DMS79 treated with DMSO at 0.1 percent for 48 hours (cell line): ENCODE measurements around the gene KIF26A.

ENCODE experiments used
- DNase-seq: peaks from one replicate; lab custom pipeline; 2025; lab: John Stamatoyannopoulos, UW

Gene KIF26A

DNA sequence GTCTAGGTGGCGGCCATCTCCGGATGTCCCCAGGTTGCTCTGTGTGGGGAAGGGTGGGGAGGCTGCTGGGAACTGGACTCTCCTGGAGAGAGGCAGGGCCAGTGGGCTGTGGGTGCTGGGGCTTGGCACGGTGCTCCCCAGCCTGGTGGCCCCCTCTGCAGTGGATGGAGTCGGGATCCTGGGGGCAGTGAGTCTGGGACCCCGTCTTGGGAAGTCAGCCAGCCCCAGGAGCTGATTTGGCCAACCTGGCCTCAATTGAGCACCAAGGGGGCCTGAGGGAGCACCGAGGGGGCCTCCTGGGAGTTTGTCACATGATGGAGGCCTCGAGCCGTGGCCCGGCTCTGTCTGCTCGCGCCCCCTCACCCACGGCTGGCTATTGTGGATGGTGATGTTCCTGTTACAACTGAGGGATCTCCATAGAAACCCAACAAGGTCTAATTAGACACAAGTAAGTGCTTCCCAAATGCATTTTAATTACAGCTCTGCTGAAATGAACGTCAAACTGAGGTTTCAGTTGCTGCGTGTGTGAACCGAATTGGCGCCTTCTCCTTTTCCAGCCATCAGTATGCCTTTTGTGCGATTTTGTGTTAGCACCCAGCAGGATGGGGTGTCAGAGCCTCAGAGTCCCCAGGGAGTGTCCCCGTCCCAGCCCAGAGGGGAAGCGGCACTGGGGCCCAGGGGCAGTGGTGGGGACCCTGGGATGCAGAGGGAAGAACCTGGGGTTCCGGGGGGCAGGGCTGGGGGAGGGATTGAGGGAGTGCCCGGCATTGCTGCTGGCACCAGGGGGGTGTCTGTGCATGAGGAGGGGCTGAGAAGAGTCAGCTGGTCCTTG, 71.8 kb downstream of the KIF26A start:
- DNase-seq, result no peak

DNA sequence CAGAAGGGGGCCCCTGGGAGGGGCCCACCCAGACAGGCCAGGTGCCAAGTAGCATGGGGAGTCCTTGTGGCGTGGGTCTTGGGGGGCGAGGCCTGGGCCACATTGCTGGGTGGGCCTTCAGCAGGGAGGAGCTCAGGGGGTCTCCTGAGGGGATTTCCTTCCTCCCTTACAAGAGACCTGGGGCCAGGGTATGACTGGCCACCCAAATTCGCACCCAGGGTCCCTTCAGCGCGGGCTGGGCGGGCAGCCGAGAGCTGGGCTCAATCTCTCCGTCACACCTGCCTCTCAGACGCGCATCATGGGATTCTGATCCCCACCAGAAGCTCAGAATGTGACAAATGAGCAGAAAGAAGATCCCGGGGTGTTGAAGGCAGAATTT, 72.4 kb downstream of the KIF26A start:
- DNase-seq, result no peak

DNA sequence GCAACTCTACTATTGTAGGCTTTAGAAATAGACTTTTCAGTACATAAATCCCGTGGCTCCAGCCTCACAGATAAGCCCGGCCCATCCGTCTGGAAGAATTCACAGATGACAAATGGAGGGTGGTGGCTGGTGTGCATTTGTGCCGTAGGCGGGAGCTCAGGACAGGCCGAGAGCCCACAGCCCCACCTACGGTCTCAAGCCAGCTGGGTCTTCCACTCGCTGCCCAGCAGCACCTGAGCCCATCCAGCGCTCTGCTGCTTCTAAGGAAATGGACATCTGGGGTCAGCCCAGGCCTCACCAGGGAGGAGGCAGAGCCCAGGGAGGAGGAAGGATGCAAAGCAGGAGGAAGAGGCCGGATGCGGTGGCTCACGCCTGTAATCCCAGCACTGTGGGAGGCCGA, 72.8 kb downstream of the KIF26A start:
- no peak for DNase-seq

DNA sequence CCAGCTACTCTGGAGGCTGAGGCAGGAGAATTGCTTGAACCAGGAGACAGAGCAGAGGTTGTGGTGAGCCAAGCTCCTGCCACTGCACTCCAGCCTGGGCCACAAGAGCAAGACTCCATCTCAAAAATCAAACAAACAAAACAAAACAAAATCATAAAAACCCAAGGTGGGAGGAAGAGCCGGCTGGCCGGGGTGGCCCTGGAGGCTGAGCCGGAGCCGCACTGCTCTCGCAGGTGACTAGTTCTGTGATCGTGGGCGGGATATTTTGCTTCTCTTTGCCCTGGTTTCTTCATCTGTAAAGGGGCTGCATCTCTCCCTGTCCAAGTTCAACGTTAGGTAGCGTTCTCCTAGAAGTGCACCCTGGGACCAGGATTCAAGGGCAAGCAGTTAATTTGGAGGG, 73.4 kb downstream of the KIF26A start:
- DNase-seq, result no peak

DNA sequence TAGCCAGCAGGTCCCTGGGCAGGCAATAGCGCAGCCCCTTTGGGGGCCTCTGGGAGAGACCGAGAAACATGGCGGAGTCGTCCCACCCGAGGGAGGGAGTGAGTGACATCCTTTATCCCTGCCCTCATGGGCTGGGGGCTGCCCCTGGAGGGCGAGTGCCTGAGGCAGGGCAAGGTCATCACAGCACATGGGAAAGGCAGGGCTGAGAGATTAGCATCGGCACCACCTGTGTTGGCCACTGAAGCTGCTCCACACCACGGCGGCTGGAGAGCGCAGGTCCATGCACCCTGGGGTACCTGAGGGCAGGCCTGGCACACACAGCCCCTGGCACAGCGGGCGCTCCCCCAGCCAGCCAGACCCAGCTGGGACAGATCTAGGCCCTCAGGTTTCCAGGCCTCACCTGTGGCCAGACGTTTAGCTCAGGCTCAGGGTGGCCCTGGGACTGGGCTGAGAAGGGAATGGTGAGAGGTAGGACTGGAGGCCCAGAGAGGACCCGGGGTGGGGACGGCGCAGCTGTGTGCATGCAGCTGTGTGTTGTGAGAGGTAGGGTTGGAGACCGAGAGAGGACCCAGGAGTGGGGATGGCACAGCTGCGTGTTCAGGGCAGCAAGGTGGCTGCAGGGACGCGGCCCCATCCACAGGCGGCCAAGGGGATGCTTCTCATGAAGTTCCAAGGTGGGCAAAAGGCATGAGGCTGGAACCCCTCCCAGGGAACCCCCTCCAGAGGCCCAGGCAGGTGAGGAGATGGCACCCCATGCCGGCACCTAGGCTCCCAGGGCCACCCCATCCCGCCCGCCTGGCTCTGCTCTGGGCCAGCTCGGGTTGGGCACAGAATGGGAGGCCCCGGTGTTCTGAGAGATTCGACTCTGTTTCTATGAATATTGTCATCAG, 74.1 kb downstream of the KIF26A start:
- DNase-seq, result no peak

DNA sequence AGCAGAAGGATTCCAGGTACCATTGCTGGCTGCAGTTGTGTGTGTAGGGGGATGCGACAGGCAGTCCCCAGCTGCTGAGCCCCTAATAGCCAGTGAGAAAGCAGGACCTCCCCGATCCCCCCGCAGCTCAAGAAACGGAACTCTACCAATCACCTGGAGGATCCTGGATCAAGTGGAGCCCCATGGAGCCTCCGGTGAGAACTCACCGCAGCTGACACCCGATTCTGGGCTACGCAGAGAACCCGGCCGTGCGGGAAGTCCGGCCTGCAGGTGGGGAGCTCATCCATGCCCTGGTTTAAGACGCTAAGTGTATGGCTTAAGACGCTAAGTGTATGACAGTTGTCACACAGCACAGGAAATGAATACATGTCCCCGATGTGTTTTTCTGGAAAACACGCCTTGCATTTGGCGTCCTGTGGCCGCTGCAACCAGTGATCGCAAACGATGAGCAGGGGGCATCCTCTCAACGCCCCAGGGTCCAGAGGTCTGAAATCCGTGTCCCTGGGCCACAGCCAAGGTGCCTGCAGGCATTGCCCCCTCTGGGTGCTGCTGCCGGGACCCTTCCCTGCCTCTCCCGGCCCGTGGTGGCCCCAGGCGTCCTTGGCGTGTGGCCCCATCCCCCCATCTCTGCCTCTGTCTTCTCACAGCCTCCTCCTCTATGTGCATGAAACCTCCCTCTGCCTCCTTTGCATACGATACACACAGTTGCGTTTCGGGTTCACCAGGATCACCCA, 75.1 kb downstream of the KIF26A start:
- no peak for DNase-seq

DNA sequence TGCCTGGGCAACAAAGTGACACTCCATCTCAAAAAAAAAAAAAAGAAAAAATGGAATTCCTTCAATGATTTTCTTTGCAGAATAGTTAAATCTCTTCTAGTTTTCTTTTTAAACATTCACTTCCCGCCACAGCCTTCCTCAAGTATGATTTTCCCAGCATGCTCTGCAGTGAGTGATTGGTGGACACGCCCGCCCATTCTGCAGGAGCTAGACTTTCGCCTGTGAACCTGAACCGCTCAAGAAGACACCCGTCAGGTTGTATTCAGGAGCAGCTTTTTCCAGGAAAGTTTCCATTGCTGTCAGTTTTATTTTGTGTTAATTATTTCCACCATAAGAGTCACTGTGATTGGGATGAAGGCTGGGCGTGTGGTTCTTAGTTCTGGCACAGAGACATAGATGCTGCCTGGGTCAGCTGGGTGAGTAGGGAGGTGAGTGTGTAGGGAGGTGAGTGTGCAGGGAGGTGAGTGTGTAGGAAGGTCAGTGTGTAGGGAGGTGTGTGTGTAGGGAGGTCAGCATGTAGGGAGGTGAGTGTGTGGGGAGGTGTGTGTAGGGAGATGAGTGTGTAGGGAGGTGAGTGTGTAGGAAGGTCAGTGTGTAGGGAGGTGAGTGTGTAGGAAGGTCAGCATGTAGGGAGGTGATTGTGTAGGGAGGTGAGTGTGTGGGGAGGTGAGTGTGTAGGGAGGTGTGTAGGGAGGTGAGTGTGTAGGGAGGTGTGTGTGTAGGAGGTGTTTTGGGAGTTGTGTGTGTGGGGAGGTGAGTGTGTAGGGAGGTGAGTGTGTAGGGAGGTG, 76.2 kb downstream of the KIF26A start:
- no peak for DNase-seq

DNA sequence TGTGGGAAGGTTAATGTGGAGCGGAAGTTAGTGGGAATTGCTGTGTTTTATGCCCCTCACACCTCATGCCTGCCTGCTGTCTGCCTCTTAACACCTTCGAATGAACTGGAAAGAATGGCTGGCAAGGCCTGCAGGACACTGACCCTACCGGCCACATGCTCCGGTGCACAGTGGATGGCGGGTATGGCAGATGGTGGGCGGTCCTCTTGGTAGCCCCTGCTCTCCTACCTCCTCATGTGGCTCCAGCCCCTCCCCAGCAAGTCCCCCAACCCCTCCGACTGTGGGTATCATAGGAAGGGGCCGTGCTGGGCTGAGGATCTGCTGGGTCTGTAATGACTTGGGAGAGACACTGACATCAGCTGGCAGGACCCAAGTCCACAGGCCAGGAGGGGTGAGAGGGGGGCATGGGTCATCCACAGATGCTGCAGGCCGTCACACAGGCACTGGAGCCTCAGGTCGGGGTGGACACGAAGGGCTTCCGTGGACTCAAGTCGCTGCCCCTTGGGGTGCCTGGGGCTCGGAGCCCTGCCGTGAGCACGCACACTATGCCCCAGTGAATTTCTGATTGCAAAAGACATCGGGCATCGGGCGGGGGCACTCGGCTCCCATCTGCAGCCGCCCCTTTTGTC, 77.4 kb downstream of the KIF26A start:
- DNase-seq, result no peak

DNA sequence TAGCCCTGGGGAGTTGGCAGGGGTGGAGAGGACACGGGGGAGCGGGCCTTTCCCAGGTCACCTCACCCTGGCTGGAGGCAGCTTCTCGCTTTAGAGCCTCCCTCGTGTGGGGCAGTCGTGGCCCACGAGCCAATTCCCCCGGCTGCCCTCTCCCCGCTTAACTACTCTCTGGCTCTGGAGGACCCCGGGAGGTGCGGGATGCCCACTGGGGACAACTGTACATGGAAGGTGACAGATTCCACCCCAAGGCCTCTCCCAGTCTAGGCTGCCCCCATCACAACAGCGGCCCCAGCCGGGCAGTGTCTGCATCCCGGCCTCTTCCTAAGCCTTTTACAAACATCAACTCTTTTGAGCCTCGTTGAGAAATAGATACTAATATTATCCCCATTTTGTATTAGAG, 78.1 kb downstream of the KIF26A start:
- DNase-seq, result no peak

DNA sequence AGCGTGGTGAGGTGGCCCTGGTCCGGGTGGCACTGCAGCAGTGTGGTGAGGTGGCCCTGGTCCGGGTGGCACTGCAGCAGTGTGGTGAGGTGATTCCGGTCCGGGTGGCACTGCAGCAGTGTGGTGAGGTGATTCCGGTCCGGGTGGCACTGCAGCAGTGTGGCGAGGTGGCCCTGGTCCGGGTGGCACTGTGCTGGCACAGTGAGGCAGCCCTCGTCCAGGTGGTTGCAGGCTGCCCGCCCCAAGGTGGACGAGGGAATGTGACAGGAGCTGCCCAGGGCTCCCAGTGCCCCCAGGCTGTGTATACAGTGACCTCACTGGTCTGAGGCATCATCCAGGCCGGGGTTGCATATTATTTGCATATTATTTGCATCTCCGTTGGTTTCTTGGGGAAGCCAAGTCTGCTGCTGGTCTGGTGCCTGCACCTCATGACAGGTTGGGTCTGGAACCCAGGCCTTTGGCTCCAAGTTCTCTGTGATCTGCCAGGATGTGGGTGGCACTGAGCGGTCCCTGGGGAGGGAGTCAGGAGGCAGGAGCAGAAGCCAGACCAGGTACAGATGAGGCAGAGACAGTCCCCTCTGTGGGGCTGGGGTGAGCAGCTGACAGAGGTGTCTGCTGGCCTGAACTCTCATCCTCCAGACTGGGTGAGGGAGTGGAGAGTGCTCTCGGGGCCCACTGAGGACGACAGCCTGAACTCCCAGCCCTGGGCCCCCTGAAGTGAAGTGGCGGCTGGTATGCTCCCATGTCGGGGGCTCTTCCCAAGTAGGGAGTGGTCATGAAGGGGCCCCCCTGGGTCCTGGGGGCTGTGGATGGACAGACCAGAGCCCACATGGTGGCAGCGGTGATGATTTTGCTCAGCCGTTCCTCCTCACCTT, 79.3 kb downstream of the KIF26A start:
- DNase-seq, result no peak

DNA sequence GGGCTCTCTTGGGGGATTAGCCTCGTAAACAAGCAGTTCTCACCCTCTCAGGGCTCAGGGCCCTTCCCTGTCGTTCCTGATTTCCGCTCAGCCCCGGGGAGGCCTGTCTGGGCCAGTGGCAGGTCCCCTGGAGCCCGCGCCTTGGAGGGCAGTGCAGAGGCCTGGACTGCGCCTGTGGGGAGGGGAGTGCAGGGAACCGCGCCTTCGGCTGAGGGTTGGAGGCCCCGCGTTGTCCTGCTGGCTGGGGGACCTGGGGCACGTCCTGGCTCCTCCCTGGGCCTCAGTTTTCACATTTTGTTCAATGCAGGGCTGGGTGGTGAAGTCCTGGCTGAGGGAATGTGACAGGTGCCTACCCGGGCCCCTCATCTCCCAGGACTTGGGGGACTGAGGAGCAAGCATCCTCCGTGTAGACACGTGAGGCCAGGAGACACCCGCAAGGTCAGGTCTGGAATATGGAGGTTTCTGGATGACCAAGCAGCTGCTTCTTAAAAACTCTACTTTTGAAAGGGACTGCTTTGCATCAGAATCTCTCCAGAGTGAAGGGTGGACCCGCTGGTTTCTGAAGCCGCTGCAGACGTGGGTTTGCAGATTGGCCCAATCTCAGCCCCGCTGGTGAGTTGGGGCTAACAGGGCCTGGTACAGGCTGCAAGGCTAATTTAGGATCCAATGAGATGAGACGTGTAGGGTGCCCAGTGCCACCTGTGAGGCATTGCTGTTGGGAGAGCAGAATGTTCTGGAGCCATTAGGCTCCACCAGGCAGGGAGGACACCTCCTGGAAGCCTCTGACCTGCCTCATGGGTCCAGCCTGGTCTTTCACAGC, 80.2 kb downstream of the KIF26A start:
- DNase-seq, result no peak

DNA sequence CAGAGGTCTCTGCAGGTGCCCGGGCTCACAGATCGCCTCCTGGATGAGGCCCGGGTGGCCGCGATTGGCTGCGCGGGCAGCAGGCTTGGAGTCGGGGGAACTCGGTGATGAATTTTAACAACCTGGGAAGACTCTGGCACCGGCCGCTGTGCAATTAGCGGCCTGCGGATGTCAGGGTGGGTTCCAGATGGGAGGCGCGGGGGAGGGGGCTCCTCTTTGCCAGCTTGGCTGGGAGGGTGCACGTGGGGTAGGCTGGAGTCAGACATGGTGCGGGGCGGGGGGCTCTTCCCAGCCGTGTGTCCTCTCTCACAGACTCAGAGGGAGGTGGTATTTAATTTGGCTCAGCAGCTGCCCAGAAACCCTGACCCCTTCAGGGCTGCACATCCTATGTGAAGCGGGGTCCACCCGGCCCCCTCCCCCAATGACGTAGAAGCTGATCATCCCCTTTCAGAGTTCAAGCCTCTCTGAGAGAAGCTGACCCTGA, 81.4 kb downstream of the KIF26A start:
- DNase-seq, result no peak

DNA sequence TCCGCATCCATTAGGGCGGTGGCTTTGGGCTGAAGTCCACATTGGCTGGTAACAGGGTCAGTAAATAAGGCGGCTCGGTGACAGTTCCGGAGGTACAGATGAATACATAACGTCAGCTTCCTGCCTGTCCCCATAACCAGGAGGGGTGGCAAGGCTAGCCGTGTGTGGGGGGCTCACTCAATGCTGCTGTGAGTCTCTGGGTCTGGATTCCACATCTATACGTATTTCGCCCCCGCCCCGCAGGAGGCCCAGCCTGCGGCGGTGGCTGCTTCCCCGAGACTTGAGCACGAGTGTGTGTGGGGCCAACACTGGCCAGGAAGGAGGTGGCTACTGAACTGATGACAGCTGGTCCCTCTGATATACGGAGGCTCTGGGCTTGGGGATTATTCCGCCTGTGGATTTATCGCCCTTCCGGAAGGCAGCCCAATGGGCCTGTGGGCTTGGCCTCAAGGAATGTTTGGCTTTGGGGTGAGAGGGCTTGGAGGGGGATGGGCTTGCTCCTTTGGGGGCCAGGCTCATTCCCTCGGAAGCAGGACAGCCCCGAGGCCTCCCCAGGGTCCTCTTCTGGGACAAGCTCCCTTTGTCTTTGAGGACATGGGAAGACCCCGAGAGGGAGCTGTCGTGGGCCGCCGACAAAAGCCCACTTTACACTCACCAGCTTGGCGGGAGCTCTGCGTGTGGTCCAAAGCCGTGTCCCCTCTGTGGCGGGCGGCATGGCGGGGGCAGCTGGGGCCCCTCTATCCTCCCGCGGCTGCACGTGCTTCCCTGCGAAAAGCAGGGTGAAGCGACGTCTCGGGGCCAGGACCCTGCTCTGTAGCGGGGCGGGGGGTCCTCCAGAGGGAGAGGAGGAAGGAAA, 82.1 kb downstream of the KIF26A start:
- no peak for DNase-seq

DNA sequence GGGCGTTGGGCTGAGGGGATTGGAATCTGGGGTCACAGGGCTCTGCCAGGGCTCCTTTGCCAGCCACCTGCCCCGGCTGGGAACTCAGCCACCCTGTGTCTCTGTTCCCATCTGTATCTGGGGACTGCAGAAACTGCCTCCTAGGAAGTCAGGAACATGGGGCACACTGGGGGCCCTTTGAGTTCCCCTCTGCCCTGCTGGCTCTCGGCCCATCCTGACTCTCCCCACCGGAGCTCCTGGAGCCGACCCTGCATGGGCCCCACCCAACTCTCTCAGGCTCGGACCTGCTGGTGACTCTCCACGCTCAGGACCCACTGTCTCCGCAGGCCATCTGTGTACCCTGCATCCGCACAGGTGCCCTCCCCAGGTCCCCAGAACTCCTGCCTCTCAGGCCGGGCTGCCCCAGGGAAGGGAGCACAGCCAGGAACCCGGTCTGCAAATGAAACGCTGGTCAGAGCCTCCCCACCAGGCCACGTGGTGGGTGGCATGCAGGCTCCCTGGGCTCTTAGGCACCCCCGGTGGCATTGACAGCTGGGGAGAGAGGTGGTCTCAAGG, 82.8 kb downstream of the KIF26A start:
- no peak for DNase-seq

DNA sequence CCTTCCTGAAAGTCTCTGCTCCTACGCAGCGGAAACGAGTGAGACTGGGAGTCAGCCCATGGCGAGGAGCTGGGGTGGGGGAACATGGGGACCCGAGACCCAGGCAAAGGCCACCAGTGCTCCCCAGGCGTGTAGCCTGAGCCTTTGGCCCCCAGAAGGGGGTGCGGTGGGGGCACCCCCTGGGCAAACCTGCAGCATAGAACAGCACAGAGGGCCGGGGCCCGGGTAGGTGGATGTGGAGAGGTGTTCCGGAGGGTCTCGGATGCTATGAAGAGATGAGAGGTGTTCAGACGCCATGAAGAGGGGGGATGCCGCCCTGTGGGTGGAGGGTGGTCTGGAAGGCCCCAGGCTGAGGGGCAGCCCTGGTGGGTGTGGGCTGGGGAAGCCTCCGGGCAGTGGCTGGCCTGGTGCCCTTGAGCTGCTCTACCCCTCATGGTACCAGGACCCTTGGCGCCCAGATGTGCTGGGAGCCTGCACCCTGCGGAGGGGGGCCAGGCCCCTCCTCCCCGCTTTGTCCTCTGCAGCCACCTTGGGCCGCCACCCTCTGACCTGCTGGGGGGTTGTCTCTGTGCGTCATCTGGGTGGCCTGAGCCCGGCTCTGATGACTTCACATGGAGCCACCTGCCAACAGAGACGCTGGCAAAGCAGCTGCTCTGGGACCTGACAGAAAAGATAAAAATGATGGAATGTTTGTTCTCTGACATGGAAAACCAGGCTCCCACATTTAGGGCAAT, 83.4 kb downstream of the KIF26A start:
- DNase-seq, result no peak

DNA sequence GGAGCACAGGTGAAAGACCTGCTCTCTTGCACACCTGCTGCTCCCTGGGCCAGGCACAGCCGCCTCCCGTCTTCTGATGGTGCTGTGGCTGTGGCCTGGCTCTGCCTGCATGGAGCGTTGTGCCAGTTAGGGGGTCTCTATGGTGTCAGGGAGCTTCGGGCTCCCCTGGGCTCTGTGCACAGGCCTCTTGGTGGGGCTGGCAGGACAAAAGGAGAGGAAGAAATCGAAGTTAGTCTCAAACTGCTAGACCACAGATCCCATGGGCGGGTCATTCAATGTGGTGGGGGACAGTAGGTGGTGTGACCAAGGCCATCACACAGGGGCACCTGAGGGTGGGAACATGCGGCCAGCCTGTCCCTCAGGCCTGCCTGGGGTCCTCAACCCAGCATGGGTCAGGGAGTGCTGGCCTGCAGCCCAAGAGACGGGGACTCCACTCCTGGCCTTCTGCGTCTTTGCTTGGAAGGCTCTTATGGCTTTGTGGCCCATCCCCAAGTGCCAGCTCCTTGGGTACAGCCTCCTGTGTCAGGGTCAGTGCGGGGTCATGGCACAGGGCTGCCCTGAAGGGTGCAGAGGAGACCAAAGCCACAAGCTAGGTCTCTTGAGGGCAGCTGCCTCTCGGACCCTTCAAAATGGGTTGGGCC, 84.1 kb downstream of the KIF26A start:
- DNase-seq, result no peak
